ENCODE measurements around the gene HOXB9.

Gene HOXB9

DNA sequence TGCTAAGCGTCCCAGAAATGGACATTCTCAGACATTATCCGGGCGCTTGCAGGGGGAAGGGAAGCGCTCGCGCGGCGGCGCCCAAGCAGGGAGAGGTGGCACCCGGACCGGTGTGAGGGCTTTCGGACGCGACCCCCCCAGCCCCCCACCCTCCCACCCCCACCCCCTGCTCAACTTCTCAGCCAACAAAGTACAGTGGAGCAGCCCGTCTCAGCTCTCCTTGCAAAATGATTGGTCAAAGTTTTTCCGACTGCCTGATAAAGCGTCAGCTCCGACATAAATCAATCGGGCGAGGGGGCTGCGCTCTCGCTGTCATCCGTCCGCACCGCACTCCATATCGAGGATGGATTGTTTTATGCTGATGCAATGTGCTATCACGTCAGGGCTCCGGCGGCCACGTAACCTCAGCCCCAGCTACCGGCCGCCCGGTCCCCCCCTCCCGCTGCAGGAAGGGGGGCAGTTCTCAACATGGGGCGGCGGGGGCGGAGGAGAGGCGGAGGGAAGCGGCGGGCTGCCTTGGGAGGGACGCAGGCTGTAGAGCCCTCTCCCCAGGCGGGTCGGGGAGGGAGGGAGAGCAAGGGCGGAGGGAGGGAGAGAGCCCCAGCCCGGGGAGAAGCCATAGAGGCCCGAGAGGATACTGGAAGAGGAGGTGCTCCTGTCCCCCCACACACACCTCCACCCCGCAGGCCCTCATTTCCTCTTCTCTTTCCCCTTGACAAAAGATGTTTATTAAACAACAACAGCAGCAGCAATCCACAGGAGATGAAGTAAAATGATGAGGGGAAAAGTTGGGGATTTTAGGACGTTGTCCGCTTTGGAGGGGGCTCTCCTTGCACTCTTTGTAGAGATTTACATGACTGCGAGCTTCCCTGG lies at the start of gene HOXB9:
Gene HOXB9 (minus strand): TSS at position 114 of the 873 bp plus-strand sequence. CDS start 89 bp downstream, at position 25.
- DNase-seq (ENCODE audit: low read depth in 3 of 3) = peak in 2 of 3 experiments; percentile 21 to 40

DNA sequence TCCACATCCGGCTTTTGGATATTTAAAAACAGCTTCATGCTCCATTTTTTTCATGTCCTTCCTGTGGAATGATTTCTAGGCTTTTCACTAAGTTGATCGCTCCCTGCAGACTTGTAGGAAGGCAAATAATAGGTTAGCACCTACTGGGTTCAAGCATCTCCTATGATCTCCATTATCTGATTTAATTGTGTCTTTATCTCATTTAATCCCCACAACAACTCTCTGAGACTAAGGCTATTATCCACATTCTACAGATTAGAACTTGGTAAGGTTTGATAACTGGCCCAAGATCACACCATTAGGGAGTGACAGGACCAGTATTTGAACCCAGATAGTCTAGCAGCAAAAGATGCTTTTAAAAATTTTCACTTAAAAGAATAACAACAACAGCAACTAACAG lies 46.2 kb upstream of the HOXB9 start:
- no peak for DNase-seq (ENCODE audit: low read depth in 3 of 3)

DNA sequence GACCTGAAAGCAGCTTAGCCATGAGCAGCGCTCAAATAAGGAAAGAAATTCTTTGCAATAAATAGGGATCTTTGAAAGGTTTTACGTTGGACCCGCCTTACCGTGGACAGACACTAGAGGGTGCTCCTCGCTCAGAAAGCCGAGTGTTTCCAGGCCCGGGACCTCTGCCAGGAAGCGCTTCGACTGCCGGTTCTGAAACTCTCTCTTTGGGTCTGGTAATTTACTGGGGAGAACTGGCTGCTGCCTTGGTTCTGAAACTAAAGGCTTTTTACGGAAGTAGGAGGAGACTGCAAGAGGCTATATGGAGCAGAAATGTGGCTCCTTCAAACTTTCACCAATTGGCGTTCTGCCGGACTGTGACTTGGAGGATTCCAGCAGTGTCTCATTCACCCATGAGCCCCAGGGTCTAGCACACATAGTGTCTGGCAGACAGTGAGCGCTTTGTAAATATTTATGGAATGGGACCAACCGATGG lies 45.6 kb upstream of the HOXB9 start:
- DNase-seq (ENCODE audit: low read depth in 3 of 3) = peak; percentile 30 to 68 (median 41)

DNA sequence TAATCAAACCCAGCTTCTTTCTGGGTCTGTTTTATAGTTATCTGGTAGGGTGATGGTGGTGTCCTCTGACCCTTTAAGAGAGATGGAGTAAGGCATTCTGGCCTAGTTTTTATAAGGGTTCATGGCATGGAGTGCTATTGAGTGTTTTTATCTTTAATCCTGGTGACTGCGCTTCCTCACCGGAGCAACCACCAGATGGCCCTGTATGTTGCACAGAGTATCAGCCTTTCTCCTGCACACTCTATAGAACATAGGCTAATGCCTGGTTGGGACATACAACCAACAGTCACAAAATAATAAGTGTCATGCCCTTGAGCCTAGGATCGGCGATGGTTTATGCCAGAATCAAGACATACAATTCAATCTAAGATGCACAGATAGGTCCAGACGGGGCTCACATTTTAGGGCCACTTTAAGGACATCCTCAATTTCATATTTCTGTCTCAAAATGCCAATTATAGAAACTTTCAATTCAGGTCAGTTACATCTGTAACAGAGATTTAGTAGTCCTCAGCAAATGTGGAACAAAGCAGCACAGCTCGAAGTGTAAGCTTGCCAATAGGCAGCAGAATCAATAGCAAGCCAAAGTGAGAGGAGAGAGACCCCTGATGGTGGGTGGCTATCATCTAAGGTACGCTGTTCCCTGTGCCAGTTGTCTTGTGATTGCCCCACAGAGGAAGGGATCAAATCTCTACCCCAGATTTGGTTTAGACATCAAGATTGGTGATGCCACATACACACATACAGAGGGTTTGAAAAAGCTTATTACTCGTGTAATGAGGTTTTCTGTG lies 37.2 kb upstream of the HOXB9 start:
- DNase-seq (ENCODE audit: low read depth in 3 of 3) = no peak

DNA sequence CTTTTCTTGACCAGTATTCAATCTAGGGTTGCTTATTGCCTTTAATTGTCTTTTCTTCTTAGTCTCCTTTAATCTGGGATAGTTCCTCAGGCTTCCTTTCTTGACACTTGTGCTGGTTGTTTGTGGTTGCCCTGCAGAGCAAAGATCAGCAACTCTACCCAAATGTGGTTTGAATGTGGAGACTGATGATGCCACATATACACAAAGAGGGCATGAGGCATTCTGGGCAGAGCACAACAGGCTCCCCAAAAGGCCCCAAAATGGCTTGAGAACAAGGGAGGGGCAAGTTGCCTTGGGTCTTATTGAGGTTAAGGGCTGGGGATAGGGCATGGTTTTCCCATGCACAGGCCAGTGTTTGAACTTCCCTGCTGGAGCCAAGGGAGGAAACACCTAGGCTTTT lies 29.8 kb upstream of the HOXB9 start:
- DNase-seq (ENCODE audit: low read depth in 3 of 3) = no peak

DNA sequence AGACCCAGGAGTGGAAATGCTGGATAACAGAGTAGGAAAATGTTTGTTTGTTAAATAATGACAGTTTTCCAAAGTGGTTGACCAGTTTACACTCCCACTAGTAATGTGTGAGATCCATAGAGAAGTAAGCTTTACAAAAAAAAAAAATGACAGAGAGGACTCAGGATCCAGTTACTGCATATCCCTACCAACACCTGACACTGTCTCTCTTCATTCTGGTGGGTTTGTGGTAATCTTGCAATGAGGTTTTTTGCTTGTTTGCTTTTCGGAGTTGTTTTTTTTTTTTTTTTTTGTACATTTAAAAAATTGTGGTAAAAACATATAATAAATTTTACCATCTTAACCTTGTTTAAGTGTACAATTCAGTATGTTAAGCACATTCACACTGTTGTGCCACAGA lies 23.6 kb upstream of the HOXB9 start:
- DNase-seq (ENCODE audit: low read depth in 3 of 3) = no peak

DNA sequence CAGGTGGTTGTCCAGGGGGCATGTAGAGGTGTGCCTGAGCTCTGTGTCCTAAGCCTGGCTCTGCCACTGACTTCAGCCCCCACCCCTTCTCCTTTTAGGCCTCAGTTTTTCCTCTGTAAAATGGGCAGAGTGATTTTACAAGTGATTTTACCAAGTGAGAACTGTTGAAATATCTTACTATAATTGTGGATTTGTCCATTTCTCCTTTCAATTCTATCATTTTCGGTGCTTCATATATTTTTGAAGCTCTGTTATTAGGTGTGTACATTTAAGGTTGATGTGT lies 21.7 kb upstream of the HOXB9 start:
- DNase-seq (ENCODE audit: low read depth in 3 of 3) = no peak

DNA sequence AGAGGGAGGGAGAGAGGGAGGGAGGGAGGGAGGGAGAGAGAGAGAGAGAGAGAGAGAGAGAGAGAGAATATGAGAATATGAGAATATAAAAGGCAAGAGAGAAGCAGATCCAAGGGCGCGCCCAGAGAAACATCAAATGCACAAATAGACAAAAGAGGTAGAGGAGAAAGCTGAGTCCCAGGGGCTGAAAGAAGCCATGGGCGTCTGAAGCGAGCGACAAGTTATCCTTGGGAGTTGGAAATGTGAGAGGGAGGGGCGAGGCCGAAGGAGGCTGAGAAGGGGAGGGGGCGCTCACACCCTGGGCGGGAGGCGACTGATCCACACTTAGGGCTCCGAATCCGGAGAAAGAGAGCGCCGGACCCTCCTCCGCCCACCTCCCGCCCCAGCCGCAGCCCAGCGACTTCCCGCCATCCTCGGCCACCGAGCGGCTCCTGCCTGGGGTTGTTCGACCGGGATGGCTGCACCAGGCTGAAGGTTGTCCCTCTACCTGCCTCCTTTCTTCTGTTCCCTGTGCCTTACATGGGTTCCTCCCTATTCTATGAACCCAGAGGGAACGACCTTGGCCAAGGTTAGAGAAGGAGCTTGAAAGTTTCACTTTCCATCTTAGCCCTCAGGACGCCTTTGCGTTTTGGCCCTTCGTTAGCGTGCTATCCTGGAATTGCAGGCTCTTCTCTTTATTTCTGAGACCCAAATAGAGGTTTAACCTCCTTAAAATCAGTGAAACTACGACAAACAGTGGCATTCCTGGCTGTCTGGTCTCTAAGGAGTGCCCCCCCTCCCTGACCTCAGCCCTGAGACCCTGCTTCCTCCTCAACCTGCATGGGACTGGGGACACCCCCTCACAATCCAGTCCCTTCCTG lies 21.2 kb upstream of the HOXB9 start:
- DNase-seq (ENCODE audit: low read depth in 3 of 3) = no peak

DNA sequence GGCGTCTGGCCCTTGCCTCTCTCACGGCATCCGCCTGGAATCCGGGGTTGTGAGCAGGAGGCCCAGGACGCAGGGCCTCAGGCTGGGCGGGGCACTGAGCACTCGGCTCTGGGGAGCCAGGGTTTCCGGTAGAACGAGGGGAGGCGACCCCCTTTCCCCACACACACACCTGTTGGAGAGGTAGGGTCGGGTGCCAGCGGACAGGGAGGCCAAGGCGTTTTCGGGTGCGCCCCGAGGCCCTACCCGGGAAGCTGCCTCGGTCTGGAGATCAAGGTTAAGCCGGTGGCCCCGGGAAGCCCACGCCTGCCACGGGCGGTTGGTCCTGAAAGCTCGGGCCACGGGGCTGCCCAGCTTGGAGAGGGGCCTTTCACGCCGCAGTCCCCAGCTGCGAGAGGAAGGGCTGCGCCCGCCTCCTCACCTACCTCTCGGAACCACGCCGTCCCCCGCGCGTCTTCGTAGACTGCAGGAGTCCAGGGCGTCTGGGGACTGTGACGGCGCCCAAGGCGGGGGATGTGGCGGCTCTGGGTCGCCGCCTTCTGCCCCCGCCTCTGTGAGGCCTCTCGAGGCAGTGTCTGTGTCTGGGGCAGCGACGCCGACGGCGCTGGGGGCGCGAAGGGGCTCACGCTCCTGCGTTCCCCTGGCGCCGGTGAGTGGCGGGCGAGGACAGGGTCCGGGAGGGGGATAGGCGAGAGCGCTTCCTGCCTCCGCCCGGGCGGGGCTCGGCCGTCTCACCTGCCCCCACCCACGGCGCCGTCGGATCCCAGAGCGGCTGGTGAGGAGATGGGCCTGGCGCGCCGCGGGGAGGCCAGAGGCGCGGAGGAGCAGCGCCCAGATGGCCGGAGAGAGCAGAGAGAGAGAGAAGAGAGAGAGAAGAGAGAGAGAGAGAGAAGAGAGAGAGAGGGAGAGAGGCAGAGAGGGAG lies 20.3 kb upstream of the HOXB9 start:
- no peak for DNase-seq (ENCODE audit: low read depth in 3 of 3)

DNA sequence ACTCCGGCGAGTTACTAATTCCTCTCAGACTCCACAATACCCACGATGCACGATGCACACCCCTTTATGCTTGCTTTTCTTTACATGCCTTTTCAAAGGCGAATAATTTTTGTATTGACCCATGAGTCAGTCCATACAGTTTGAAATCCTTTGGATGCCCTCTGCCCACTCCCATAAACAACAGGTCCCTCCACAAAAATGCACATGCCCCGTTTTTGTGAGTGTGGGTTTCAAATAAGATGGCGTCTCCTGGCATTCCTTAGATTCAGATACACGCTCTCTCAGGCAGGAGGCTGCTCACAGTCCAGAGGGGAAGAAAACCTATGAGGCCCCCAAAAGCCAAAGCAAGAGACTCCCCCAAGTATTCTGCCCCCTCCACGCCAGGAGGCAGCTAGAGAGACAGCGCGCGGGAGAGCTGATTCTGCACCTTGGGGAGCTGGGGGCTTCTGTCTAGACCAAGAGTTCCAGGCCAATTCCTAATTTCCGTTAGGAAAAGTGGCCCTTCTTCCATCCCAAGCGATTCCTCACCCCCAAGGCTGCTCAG lies 19.6 kb upstream of the HOXB9 start:
- DNase-seq (ENCODE audit: low read depth in 3 of 3) = no peak

DNA sequence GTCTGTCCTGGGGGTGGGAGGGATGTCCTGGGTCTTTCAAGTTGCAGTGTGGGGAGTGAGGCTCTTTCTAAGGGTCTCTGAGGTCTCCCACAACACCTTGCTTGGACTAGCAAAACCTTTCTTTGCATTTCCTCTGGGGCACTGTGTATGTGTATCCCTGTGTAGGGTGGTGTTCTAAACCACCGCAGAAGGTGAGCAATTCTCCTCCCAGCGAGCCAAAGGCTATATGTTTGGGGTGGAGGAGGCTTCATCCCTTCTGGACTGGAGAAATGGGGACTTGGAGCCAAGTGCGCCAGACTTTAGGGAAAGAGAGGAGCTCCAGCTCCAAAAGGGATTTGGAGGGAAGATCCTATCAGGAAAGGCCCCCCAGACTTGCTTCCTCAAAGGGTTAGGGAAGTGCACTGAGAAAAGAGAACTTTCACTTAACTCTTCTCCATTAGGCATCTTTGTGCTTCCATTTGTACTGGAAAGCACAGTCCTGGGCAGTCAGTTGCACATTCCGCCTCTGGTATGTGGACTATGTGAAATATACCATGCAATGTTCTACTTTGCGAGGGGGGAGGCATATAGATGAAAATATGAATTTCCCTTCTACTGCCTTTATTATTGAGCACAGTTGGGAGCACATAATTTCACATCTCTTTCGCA lies 18.9 kb upstream of the HOXB9 start:
- DNase-seq (ENCODE audit: low read depth in 3 of 3) = no peak

DNA sequence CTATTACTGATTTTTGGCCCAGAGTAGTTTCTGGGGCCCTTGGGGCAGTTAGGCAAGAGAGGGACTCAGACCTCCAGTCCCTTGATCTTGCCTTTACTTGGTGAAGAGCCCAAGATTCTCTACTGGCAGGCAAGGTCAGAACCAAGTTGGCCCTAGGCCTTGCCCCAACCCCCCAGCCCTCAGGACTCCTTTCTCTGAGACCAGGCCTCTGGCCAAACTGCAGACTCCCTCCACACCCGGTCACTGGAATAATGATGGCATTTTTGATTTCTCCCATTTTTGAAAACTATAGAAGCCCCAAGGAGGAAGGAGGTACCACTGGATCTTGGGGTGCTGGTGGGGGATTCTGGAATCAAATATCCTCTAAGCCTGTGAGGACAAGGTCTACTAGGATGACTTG lies 18.0 kb upstream of the HOXB9 start:
- no peak for DNase-seq (ENCODE audit: low read depth in 3 of 3)

DNA sequence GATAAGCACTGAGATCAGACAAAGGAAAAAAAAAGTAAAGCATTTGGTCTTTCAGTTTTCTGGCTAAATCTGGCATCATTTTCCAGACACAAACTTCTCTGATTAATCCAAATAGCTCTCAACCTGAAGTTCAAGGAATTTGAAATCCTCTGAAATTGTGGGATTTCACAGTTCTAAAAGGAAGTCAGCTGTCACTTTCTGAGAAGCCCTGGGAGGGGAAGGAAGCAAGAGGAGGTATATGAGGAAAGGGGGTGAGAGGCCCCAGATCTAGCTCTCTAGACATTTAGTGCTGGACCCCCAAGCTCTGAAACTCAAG lies 17.5 kb upstream of the HOXB9 start:
- no peak for DNase-seq (ENCODE audit: low read depth in 3 of 3)

DNA sequence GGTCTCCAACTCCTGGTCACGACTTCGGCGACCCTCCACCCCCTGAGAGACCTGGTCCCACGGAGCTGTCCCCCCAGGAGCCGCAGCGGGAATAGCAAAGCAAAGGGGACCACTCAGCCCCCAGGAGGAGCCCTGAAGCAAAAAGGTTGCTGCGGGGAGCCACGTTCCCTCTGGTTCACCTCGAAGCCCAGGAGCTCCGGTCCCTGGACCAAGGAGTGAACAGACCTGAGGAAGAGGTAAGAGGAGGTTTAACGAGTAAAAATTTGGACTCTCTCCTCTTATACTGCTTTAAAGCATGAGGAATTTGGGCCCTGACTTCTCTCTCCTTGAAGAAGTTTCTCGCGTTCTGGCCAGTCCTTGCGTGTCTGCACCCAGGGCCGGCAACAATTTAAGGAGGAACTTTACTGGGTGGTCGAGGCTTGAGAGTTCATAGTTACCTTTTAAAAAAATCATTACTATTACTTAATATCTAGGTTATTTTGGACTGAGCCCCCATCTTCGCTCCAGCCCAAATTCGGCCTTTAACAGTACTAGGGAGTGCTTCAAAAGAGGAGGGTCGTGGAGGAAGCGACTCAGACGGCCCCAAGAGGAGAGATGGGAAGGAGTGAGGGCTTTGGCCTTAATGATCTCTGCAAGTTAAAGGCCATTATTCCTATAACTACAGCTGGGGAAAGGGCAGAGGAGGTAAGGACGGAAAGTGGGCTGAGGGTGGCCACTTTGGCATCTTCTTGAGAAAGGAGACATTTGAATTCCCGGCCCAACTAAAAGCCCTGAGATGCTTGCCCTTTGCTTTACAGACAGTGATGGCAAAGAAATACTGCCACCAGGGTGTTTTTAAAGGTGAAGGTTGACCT lies 16.9 kb upstream of the HOXB9 start:
- DNase-seq (ENCODE audit: low read depth in 3 of 3) = no peak

DNA sequence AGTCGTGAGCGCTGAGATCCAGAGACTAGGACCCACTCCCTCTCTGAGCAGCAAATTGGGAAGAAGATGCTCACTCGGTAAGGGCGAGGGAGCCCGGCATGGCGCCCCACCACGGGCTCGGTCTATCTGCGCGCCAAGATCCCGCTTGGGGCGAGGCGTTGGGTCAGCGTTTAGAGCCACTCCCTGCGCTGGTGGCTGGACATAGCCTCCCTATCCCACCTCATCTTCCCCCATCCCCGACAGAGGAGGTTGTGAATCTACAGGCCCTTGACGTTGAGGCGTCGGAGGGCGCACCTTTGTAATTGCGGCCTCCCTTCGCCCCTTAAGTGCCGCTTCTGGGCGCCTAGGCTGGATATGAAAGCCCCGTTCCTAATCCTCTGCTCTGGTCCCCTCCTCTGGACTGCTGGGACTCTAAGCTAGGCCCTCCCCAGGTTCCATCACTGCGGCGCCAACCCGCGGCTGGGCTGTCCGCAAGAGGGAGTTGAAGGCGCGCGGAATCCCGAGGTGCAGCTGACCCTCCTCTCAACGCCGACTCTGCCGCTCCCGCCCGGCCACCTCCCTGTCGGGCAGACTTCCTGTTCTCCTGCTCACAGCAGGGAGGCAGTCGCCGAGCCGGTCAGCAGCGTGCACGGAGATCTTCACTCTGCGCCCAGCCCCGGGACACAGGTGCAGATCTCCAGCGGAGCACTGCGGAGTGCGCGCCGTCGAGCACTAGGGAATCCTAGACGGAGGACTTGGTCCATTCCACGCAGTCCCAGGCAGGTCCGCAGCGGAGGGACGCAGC lies 16.1 kb upstream of the HOXB9 start:
- no peak for DNase-seq (ENCODE audit: low read depth in 3 of 3)

DNA sequence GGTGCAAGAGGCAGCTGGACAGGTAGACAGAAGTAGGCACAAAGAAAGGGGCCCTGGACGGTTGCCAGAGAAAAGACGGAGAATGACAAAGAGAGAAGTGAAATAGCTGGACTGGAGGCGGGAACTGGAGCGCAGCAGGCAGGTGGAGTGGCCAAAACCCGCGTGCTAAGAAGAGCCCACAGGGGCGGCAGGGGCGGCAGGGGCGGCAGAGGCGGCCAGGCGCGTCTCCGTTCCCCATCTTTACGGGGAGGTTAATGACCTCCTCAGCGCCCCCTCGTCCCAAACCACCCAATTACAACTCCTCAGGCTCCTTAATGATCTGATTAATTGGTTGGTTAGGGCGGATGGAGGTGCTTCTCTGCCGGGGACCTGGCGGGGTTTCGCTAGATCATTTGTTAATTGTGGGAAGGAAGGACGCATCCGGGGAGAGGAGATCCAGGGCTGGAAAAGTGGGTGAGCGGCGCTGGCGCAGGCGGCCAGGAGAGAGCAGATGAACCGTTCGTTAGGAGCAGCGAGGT lies 15.4 kb upstream of the HOXB9 start:
- DNase-seq (ENCODE audit: low read depth in 3 of 3) = no peak

DNA sequence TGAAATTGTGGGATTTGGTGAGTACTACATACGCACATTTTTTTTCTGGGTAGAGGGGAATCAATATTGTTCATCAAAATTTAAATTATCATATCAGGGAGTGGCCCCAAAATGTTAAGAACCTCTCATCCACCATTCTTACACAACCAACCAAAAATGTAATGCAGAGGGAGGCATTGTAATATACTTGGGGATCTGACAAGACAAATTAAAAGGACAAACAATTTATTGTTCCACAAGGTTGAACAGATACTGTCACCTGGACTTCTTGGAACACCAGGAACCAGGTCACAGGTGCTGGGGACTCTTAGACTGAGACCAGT lies 14.7 kb upstream of the HOXB9 start:
- no peak for DNase-seq (ENCODE audit: low read depth in 3 of 3)

DNA sequence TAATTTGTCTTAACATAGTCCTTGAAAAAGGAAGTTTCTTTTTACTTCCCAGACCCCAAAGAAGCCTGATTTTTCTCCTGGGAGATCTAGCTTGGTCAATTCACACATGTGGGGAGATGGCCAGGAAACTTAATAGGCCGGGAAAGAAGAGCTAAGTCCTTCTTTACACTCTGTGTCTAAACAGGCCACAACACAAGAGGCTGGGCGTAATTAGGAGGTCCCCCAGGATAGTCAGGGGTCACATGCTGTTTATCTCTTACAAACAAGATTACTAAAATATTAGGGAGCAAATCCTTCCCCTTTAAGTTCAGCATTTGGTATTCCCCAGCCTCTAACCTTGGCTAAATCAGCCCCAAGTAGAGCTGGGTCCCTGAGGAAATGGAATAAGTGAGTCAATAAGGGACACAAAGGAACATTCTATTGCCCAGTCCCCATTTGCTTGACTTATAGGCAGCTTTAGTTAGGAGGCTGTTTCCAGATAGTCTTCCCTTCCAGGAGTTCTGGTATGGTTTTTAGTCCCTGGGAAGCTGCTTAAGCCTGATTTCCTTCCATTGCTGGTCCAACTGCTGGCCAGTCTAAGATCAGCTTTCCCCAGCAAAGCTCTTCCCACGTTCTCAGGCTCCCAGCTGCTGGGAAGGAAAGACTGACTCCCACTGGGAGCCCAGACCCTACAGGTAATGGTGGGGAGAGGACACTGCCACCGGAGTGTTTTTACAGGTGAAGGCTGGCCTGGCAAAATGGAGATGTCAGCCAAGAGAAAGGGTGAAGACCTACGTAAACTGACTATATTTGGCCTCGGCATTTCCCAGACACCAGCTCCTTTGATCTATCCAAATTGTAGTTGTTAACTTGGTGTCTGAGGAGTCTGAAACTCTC lies 14.1 kb upstream of the HOXB9 start:
- DNase-seq (ENCODE audit: low read depth in 3 of 3) = no peak
